Astrocyte of the cerebellum (primary cell): Measurements from ENCODE around the gene TTLL8.

Experiments
- DNase-seq: peaks from one replicate; pipeline ENCODE4 v3.0.0-alpha.2; 2011; ENCODE audit warnings: low read depth
- H3K4me3 ChIP-seq: 2 replicates; pipeline ENCODE4 v1.5.1; 2011; ENCODE audit warnings: mild to moderate bottlenecking, low read depth, low read length, moderate library complexity
- CTCF ChIP-seq: IDR thresholded peaks from 2 replicates; pipeline ENCODE4 v1.5.1; 2012; ENCODE audit warnings: low read length, low read depth, moderate library complexity, mild to moderate bottlenecking; ENCODE audit errors: missing control alignments
- in situ Hi-C: cut with HindIII; loops from 2 replicates; pipeline ENCODE4 v1.10.0; 2017; ENCODE audit warnings: low sequenced_read_pairs

Gene TTLL8

DNA sequence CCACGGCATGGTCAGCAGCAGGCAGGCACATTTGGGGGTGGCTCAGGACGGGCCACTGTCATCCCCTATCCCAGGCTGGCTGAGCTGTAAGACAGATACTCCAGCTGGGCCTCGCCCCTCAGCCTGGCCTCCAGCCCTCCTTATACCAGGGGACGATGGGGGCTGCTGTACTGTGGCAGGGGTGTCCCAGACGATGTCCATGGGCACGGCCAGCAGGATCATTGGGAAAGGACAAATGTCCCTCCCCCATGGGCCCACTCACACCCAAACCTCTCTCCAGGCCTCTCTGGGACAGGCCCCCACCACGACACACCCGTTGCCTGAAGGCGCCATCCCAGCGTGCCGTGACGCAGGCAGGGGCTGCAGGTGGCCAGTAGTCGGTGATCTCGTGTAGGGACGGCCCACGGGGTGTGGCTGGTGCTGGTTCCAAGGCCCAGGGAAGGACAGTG, 44.0 kb downstream of the TTLL8 start:
- TF ChIP-seq CTCF = no peak
- in situ Hi-C loops = loop anchor here (10.0 kb wide), 1 partner anchor 79 kb away; no protein-coding TSS in a partner anchor
- no peak overlapping the region for H3K4me3 ChIP-seq
- DNase-seq = no peak

- in situ Hi-C loops = loop anchor here (10.0 kb wide), 1 partner anchor 78 kb away; no protein-coding TSS in a partner anchor
- DNase-seq = no peak
- no peak within 1 kb of the TSS for H3K4me3 ChIP-seq
- TF ChIP-seq CTCF = no peak
Observed at GRCh38 chr22:50012211-50013181, 45.6 kb downstream of the TTLL8 start, which contains the start of gene IL17REL. Gene IL17REL, minus strand, starts transcription at chr22:50012765. Its CDS starts 119 bp downstream, at chr22:50012646.

GRCh38 chr22:50011447-50012210, 46.5 kb downstream of the TTLL8 start:
- TF ChIP-seq CTCF = no peak
- in situ Hi-C loops = loop anchor here (10.0 kb wide), 1 partner anchor 77 kb away; no protein-coding TSS in a partner anchor

DNA sequence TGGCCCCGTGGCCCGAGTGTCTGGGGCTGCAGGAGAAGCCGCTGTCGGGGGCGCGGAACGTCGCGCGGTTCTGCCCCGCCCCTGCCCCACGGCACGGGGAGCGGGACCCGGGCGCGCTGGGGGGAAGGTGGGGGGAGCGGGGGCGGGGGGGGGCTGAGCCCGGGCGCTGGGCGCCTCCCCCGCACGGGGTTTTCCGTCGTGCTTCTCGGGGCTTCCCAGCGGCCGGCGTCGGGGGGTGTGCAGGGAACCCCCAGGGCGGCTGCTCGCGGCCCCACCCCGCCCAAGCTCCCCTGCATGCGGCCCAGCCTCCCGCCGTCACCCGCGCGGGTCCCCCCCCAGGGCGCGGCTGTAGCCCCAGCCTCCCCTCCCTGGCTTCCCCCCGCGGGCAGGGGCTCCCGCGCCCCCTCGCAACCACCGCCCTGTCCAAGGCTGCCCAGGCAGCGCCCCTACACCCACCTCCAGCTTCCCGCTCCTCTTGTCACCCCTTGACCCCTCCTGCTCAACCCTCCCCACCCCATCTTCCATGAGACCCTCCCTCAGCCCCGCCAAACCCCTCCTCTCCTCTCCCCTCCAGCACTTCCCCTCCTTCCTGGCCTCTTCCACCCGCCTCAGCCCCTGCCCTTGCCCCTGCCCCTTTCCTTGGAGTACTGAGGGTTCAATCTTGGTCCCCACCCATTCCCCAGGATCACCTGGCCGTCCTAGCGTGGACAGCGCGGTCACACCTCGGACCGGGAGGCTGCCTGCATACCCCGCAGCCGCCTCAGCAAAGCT, 47.2 kb downstream of the TTLL8 start:
- no peak for TF ChIP-seq CTCF
- in situ Hi-C loops = loop anchor here (10.0 kb wide), 1 partner anchor 76 kb away; no protein-coding TSS in a partner anchor
- no peak overlapping the region for H3K4me3 ChIP-seq
- no peak for DNase-seq

More at GRCh38 chr22:50011447-50012210, 46.5 kb downstream of the TTLL8 start:
- DNase-seq = no peak
- H3K4me3 ChIP-seq = no peak overlapping the region

GRCh38 chr22:50009765-50010675, 48.1 kb downstream of the TTLL8 start:
- in situ Hi-C loops = loop anchor here (10.0 kb wide), 1 partner anchor 75 kb away; no protein-coding TSS in a partner anchor
- no peak for TF ChIP-seq CTCF
- DNase-seq = no peak
- H3K4me3 ChIP-seq = no peak overlapping the region
